ENCODE data around the gene ADRB2.

DNA sequence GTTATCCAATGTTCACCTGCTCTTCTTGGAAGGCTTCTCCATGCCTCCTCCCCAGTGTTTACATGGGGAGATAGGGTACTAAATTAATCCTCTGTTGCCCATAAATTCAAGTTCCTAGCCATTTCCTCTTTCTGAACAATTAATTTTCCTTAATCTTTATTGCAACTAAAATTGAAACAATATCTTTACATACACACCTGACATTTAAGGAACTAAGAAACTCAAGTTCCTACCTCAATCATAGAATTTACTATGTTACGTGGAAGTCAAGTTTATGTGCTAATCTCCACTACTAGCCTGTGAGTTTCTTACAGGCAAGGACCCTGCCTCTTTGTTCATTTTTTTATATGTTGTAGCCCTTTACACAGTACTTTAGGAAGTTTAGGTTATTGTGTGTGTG is 10.1 kb upstream of the ADRB2 start:
- TF ChIP-seq, protein P1, sequence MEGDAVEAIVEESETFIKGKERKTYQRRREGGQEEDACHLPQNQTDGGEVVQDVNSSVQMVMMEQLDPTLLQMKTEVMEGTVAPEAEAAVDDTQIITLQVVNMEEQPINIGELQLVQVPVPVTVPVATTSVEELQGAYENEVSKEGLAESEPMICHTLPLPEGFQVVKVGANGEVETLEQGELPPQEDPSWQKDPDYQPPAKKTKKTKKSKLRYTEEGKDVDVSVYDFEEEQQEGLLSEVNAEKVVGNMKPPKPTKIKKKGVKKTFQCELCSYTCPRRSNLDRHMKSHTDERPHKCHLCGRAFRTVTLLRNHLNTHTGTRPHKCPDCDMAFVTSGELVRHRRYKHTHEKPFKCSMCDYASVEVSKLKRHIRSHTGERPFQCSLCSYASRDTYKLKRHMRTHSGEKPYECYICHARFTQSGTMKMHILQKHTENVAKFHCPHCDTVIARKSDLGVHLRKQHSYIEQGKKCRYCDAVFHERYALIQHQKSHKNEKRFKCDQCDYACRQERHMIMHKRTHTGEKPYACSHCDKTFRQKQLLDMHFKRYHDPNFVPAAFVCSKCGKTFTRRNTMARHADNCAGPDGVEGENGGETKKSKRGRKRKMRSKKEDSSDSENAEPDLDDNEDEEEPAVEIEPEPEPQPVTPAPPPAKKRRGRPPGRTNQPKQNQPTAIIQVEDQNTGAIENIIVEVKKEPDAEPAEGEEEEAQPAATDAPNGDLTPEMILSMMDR (IDR thresholded peaks at IDR 0.05), result no peak
- no peak for TF ChIP-seq POLR2A (IDR thresholded peaks at IDR 0.05)
